NCI-H446 treated with DMSO at 0.1 percent for 48 hours (cell line): ENCODE results near the gene TRIP10.
"Not testable (repeated sequence)": the region's sequence is repeated elsewhere in the genome, so short reads cannot be mapped to it uniquely, and the experiment has no call there.

Experiments
- DNase-seq: peaks from one replicate; lab custom pipeline; 2025; lab: John Stamatoyannopoulos, UW

Gene TRIP10

DNA sequence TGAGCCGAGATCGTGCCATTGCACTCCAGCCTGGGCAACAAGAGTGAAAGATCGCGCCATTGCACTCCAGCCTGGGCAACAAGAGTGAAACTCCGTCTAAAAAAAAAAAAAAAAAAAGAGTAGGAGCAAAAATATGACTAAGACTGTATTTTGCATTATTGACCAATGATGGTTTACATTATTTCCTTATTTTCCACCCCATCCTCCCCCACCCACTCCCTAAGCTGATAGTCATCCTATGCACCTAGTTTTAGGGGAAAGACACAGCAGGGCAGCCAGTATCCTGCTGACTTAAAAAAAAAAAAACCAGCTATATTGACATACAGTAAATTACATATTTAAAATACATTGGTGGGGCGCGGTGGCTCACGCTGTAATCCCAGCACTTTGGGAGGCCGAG, 58.2 kb downstream of the TRIP10 start:
- DNase-seq: no peak

DNA sequence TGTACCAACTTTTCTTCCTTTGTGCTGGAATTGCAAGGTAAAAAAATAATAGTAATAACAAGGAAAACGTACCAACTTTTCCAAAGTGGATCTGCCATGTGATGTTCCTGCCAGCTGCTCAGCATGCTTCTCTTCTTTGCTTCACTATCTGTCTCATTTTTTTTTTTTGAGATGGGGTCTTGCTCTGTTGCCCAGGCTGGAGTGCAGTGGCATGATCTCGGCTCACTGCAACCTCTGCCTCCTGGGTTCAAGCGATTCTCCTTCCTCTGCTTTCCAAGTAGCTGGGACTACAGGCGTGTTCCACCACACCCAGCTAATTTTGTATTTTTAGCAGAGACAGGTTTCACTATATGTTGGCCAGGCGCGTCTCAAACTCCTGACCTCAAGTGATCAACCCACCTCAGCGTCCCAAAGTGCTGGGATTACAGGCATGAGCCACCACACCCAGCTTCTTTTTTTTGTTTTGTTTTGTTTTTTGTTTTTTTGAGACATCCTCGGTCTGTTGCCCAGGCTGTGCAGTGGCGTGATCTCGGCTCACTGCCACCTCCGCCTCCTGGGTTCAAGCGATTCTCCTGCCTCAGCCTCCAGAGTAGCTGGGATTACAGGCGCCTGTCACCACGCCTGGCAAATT, 60.8 kb downstream of the TRIP10 start:
- not testable (repeated sequence) for DNase-seq

DNA sequence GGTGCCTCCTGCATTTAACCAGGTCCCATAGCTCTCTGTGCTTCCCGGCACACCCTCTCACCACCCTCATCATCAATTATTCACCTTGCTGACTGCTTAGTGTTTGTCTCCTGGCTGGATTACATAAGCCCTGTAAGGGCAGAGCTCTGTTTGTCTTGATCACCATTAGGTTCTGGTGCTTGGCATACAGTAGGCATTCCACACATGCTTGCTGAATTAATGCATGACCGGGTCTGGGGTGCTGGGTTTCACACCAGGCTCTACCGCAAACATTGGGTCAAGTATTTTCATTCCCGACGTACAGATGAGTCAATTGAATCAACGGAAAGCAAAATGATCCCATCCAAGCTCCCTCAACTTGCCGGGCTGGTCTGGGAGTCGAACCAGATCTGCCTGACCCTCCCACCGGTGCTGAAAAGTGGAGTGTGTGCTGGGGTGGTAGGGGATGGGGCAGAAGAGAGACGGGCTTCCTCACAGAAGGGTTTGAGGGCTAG, 61.6 kb downstream of the TRIP10 start:
- DNase-seq: no peak
